ENCODE data around the gene RBMS1.

The RBMS1 gene

GRCh38 chr2:160309585-160309984 lies 184.0 kb downstream of the RBMS1 start:
- no peak overlapping the region for H3K4me3 ChIP-seq (replicated peaks; ENCODE audit: low read depth, low read length)
- no peak for TF ChIP-seq CTCF (IDR thresholded peaks at IDR 0.05; ENCODE audit: low read depth, low read length, missing control alignments)
- no peak for DNase-seq (ENCODE audit: extremely low read depth, low read depth)

GRCh38 chr2:160308915-160309314 lies 184.7 kb downstream of the RBMS1 start:
- DNase-seq (ENCODE audit: extremely low read depth, low read depth): no peak
- no peak overlapping the region for H3K4me3 ChIP-seq (replicated peaks; ENCODE audit: low read depth, low read length)
- no peak for TF ChIP-seq CTCF (IDR thresholded peaks at IDR 0.05; ENCODE audit: low read depth, low read length, missing control alignments)

- TF ChIP-seq CTCF (IDR thresholded peaks at IDR 0.05; ENCODE audit: low read depth, low read length, missing control alignments): no peak
- no peak for DNase-seq (ENCODE audit: extremely low read depth, low read depth)
- no peak overlapping the region for H3K4me3 ChIP-seq (replicated peaks; ENCODE audit: low read depth, low read length)
Observed at GRCh38 chr2:160308476-160308875, 185.1 kb downstream of the RBMS1 start.

- H3K4me3 ChIP-seq (replicated peaks; ENCODE audit: low read depth, low read length): no peak overlapping the region
- no peak for TF ChIP-seq CTCF (IDR thresholded peaks at IDR 0.05; ENCODE audit: low read depth, low read length, missing control alignments)
- DNase-seq (ENCODE audit: extremely low read depth, low read depth): peak; percentile 78
Observed at GRCh38 chr2:160306985-160307384, 186.6 kb downstream of the RBMS1 start.

- TF ChIP-seq CTCF (IDR thresholded peaks at IDR 0.05; ENCODE audit: low read depth, low read length, missing control alignments): no peak
- no peak for DNase-seq (ENCODE audit: extremely low read depth, low read depth)
- no peak overlapping the region for H3K4me3 ChIP-seq (replicated peaks; ENCODE audit: low read depth, low read length)
Observed at GRCh38 chr2:160305081-160305750, 188.4 kb downstream of the RBMS1 start.

GRCh38 chr2:160303527-160303926 lies 190.1 kb downstream of the RBMS1 start:
- no peak for DNase-seq (ENCODE audit: extremely low read depth, low read depth)
- no peak for TF ChIP-seq CTCF (IDR thresholded peaks at IDR 0.05; ENCODE audit: low read depth, low read length, missing control alignments)

GRCh38 chr2:160303076-160303475 lies 190.5 kb downstream of the RBMS1 start:
- no peak overlapping the region for H3K4me3 ChIP-seq (replicated peaks; ENCODE audit: low read depth, low read length)
- no peak for DNase-seq (ENCODE audit: extremely low read depth, low read depth)
- no peak for TF ChIP-seq CTCF (IDR thresholded peaks at IDR 0.05; ENCODE audit: low read depth, low read length, missing control alignments)

More at GRCh38 chr2:160303527-160303926, 190.1 kb downstream of the RBMS1 start:
- no peak overlapping the region for H3K4me3 ChIP-seq (replicated peaks; ENCODE audit: low read depth, low read length)

Measured in HFF-Myc (cell line).